SIG-M5 treated with dmso at 0.1 percent for 504 hours (cell line): ENCODE data around the gene ELMO2.

ENCODE experiments used
- DNase-seq: peaks from one replicate; lab custom pipeline; 2025; ENCODE audit not compliant: unreplicated experiment; lab: John Stamatoyannopoulos, UW

ELMO2 gene, protein sequence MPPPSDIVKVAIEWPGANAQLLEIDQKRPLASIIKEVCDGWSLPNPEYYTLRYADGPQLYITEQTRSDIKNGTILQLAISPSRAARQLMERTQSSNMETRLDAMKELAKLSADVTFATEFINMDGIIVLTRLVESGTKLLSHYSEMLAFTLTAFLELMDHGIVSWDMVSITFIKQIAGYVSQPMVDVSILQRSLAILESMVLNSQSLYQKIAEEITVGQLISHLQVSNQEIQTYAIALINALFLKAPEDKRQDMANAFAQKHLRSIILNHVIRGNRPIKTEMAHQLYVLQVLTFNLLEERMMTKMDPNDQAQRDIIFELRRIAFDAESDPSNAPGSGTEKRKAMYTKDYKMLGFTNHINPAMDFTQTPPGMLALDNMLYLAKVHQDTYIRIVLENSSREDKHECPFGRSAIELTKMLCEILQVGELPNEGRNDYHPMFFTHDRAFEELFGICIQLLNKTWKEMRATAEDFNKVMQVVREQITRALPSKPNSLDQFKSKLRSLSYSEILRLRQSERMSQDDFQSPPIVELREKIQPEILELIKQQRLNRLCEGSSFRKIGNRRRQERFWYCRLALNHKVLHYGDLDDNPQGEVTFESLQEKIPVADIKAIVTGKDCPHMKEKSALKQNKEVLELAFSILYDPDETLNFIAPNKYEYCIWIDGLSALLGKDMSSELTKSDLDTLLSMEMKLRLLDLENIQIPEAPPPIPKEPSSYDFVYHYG

DNA sequence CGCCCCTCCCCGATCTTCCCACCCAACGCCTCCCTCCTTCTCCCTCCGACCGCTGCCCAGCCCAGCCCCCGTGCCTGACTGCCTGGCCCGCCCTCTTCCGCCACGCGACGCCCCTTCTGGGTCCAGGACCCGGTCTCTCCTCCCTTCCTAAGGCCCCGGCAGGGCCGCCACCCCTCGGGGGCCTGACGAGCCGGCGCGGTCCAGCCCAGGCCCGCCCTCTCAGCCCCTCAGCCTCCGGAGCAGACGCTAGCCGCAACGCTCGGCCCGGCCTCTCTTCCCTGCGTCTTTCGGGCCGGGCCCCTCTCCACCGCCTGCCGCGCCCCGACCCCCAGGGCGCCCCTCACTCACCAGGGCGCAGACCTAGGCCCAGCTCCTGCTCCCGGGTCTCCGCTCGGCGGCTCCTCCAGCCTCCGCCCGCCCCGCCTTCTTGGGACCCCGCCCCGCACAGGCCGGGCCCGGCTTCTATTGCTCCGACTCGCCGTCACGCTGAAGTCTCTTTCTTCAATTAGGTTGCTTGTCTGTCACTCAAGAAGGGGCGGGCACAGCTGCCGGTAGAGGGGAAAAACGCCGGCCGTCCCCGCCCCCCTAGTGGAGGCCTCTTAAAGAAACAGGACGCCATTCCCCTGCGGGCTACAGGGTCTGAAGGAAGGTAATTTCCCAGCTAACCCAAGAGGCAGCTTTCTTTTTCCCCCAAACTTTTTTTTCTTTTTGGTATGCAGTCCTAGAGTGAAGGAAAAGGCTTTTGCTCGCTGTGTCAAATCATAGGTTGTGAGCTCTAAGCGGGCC is at the start of gene ELMO2:
Gene ELMO2 (minus strand): TSS at position 416 of the 786 bp plus-strand sequence. CDS start 12,133 bp downstream, outside the sequence.
- DNase-seq: peak; percentile 98

DNA sequence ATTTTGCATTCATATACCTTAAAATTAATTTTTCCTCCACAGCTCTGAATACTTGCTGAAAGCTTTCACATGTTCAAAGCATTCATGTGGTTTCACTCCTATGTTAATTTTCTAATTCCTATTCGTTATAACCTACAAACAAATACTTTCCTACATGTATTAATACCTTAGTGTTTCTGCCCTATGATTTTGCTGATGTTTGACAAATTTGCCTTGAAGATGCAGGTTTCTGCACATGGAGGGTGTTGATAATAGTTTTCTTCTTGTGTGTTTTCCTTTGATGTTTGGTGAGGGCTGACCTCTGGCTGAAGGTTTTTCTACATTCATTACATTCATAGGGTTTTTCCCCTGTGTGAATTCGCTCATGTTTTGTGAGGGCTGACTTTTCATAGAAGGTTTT is 49.3 kb upstream of the ELMO2 start:
- DNase-seq: no peak

DNA sequence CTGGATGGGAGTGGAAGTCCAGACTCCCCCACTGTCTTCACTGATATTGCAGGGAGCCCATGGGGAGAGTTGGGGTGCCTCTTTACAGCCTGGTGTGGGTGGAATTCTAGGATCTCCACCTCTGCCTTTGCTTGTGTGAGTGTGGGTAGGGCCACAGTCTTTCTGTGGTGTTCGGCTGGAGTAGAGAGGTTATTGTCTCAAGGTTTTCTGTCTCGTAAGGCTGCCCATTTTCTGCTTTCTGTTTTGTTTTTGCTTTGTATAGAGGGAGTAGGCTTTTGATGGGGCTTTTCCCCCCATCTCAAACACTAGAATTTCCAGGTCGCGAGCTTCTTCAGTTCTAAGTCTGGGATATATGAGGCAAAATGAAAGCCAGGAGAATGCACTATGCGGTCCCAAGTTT is 40.4 kb upstream of the ELMO2 start:
- no peak for DNase-seq

DNA sequence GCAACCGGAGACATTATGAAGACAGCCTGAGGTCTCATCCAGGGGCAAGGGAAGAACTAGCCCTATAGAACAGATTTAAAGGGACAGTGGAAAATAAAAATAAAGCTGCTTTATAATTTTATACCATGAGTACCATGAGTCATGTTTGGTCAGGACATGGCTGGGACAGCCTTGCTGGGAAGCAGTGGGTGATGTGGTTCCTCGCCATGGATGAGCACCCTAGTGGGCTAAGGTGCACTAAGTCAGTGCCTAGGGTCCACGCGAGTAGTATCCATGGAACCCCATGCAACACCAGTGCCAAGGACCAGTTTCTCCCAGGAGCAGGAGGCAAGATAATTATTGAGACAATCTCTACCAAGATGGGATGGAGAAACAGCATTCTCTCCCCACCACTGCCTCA is 33.4 kb upstream of the ELMO2 start:
- no peak for DNase-seq

DNA sequence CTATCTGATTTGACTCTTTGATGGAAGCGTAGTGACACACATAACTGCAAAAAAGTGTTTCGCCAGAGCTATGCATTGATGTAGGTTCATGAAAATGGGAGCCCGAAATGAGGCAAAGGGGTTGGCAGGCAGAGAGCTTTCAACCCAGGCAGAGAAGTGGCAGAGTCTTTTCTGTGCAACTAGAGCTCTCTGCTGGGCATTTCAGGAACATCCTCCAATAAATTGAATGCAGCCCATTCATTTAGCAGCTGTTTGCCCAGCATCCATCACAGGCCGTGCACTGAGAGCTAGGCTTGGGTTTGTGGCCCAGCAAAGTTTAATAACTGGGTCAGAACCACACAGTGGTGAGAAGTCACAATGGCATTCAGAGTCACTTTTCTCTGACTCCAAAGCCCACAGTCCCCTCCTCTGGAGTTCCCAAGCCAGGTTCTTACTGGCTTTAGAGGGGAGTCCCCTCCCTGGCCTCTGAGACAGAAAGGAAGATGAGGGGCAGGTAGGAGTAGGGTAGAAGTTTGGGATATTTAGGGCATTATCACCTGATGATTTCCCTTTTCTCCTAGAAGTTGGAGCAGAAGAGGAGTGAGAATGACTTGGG is 31.8 kb upstream of the ELMO2 start:
- peak; percentile 80 for DNase-seq

DNA sequence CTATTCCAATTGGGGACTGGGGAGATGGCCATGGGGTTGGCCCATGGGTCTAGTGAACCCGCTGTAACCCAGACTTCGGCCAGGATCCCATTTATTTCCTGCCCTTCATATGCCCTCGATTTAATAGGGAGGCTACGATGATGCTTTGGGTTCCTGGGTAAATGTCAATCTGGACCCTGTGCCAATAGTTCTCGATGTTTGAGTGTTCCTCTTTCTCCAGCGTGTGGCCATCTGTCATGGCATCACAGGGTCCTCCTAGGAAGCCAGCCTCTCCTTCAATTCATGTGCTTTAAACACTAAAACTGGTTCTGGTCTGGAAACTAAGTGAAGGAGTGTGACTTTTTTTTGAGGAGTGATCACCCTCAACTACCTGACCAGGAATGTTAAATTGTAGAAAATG is 28.7 kb upstream of the ELMO2 start:
- no peak for DNase-seq

DNA sequence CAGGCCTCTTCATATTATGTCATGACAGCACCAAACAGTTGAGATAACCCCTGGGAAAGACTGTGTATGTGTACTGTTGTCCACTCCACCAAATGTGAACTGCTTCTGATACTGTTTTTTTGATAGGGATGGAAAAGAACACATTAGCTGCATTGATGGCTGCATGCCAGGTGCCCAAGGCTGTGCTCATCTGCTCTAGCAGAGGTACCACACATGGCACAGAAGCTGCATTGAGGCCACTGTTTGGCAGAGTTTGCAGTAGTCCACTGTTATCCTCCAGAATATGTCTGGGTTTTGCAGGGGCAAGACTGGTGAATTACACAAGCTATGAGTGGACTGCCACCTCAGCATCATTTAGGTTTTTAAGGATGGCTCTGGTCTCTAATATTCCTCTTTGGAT is 28.2 kb upstream of the ELMO2 start:
- no peak for DNase-seq

DNA sequence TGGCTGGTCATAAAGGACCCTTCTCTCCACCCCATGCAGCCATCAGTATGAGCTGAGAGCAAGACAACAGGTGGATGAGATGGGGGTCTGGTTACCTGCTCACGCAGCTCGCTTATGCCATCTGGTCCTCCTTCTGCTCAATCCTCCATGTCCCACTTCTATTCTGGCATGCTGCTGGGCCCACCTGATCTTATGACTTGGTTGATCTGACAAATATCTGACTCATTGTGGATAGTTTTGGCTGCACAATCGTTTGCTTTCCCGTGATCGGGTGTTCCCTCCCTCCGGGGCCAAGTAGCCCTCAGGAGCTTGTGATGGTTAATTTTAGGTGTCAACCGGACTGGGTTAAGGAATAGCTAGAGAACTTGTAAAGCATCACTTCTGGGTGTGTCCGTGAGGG is 26.6 kb upstream of the ELMO2 start:
- no peak for DNase-seq

DNA sequence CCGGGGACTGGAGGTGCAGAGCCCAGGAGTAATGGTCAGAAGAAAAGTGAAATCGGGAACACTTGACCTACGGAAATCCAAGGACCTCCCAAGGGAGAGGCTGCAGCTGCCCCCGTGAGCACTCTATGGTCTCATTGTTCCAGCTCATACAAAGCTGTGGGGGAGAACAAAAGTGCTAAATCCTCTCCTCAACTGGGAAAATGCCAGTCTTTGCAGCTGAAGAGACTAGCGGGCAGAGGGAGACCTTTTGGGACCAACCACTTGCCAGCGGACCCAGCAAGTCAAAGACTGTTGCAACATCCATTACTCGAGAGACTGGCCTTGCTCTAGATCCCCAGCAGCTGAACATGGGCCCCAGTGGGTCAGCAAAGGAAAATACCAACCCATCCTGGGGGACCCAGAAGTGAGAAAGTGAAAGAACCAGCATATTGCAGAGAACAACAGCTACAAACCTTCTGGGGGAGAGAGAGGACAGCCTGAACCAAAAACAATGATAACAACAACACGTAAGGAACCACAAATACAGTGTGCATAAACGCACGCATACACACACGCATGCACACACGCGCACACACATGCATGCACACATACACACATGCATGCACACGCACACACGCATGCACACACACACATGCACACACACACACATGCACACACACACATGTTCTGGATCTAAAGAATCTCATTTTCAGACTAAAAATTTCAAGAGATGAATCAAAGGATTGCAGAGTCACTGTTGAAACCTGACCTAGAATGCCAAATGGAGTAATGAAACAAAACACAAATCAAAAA is 24.7 kb upstream of the ELMO2 start:
- no peak for DNase-seq

DNA sequence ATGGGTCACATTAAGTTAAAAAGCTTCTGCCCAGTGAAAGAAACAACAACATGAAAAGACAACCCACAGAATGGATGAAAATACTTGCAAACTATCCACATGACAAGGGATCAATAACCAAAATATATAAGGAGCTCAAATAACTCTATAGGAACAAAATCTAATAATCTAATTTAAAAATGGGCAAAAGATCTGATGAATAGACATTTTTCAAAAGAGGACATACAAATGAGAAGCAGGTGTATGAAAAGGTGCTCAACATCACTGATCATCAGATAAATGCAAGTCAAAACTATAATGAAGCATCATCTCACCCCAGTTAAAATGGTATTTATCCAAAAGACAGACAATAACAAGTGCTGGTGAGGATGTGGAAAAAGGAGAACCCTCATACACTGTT is 21.0 kb upstream of the ELMO2 start:
- no peak for DNase-seq

DNA sequence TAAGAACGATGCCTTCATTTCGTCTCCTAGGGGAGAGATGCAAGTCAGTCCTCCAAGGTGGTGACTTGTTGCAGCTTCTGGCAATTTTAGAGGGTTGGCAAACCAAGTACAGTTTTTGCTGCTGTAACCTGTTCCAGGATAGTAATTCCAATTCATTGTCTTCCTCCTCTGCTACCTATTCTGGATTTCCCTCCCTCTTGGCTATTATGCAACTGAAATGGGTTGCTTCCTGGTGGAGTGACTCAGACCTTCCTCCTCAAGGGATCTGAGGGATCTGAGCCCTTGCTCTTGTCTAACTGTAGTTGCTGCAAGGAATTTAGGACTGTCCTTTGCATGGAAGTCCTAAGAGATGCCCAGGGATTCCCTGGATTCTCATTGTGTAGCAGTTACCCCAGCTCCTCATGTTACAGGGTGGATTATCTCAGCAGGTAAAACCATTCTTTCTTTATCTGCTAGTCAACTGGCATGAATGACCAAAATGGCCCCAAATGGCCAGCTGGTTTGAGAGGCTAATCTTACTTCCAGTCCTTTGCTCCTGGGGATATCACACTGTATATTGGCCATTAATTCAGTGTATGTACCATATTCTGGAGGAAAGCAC is 17.6 kb upstream of the ELMO2 start:
- DNase-seq: no peak

DNA sequence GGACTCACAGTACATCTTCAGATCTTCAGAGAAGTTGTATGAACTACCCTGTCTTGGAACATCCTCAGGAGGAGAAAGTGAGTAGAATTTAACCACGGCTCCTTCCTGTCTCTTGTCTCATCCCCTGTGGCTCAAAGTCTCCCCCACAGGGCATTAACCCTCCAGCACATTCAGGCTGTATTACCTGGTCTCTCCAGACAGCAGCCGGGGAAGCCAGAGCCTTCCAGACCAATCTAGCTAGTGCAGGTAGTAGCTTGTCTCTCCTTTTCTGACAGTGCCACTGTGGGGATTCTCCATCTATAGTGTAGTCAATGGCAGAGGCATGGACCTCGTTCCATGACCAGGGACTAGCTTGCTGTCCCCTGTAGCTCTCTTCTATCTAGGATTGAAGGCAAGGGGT is 16.9 kb upstream of the ELMO2 start:
- no peak for DNase-seq

DNA sequence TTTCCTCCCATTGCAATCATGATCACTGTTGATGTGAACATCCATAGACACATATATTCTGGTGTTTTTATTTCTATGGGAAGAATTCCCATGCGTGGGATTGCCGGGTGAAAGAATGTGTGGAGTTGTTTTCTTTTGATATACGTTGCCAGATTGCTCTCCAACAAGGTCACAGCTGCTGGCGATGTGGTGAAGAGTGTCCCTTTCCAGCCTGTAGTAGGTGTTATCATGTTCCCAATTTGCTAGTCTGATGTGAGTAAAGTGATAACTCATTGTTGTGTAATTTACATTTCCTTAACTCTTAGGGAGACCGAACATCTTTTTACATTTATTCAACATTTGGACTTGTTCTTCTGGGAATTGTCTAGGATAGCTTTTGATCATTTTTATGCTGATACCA is 14.5 kb upstream of the ELMO2 start:
- no peak for DNase-seq

DNA sequence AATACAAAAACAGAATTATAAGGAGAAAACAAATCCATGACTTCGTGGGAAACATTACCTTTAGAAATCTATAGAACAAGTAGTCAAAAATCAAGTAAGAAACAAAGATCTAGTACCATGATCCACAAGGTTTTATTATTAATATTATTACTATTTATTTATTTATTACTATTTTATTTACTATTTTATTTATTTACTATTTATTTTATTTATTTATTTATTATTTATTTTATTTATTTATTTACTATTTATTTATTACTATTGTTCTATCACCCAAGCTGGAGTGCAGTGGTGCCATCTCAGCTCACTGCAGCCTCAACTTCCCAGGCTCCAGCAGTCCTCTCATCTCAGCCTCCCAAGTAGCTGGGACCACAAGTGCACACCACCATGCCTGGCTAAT is 13.5 kb upstream of the ELMO2 start:
- no peak for DNase-seq

DNA sequence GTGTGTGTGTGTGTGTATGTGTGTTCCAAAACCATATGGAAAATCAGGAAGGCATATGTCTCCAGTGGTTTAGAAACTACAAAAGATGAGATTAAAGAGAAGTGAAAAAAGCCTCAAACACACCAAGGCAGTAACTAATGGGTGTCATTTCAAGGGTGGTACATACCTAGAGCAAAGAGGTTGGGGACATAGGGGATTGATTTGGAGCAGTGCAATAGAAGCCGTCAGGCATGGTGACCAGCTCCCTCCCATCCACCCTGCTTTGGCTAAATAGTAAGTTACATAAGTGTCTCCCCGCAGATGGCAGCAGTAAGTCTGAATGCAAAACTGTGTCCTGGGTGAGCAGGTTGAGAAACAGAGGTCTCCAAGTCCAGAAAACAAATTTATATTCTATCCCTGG is 10.4 kb upstream of the ELMO2 start:
- DNase-seq: no peak

DNA sequence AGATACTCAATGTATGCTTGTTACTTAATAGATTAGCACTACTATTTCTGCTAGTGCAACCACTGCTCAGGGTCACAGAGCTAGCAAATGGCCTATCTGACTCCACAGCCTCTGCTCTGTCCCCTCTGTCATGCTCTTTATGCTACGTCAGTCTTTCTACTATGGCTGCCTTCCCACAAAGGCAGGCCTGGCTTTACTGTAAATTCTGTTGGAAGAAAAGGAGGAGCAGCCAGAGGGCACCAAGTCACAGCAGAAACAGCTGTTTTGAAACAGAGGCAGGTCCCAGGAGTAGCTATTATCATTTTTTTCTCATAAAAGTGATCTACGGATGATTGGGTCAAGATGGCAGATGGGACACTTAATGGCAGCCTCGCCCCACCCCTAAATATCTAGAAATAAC is 10.0 kb upstream of the ELMO2 start:
- no peak for DNase-seq

DNA sequence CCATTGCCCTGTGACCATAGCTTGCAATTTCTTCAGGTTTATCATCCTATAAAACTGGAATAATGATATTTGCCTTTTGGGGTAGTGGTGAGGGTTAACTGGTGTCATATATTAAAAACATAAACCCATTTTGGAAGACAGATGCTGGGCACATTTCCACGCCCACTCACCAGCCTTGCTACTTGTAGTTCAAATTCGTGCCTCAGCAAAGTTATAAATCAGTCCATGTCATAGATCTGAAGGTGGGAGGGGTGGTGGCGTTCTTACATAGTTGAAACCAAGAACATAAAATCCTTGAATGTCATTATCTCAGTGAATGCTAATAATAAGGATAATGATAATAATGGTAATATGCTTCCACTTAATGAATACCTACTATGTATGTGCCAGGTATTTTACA is 9.4 kb upstream of the ELMO2 start:
- DNase-seq: no peak

DNA sequence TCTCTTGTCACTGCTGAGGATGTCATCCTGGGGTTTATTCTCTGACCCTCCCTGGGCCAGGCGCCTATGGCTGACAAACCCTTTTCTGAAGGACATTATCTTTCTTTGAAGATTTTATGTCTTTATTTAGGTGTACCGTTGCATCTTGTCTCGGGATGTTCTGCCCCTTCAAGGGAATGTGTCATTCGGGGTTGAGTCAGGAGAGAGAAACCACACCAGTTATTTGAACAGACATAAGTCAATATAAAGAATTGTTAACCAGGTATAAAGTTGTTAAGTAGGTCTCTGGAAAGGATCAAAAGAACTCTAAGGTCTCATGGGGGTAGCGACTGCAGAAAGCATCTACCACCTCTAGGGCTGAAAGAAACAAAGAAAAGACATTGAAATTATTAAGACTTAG is 8.2 kb upstream of the ELMO2 start:
- no peak for DNase-seq

DNA sequence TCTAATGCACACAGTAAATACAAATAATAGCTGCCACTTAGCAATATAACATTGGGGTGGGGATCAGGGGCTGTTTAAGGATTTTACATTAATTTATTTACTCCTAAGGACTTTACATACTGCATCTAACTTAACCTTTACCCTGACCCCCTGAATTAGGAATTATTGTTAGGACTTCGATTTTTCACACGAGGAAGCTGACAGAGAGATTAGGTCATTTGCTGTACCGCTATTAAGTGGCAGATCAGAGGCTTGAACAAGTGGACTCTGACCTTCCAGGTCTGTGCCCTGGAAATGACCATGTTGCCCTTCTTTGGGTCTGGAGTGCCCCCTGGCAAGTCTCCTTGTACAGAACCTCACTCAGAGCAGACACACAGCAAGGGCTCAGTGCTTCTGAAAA is 5.2 kb upstream of the ELMO2 start:
- no peak for DNase-seq

DNA sequence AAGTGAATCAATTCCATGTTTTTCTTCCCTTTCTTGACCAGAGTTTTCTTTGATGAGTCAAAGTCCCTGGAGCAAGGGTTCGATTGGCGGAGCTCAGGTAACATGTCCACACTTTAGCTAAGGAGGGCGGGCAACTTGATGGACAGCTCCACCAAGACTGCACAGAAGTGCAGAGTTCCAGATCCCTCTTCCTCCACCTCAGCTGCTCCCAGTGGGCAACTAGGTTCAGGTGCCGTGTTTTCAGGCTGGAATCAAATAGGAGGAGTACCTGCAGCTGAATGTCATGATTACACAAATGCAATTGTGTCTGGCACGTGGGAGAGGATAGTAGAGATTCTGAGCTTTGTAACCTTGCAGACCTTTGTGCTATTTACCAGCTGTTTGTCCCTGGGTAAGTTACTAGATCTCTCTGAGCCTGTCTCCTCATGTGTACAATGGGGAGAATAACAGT is 1.9 kb upstream of the ELMO2 start:
- DNase-seq: no peak
